AG04450 (cell line): ENCODE data around the gene FGB. TPM values are rescaled to one million over a fixed set of nuclear protein-coding genes. Genes with fewer than 3 reads are reported as not detected.

Source experiments
- CTCF ChIA-PET: fragments of 300-600, 350-600 bp; formaldehyde crosslinking; extraction: SDS; loops from one replicate; lab custom pipeline; 2022; ENCODE audit warnings: antibody characterized with exemption, inconsistent platforms; lab: Charles Lee
- POLR2A ChIA-PET: fragments of 350-600 bp; formaldehyde crosslinking; extraction: SDS; loops from one replicate; lab custom pipeline; 2021; ENCODE audit warnings: antibody characterized with exemption, inconsistent platforms; lab: Yijun Ruan, JAX
- DNase-seq: peaks from one replicate; pipeline ENCODE4 v3.0.0-alpha.2; 2011; ENCODE audit warnings: low read depth, low spot score
- H3K27ac ChIP-seq: one replicate; pipeline ENCODE4 v1.5.1; 2012; ENCODE audit warnings: low read depth, low read length, control low read depth
- H3K27me3 ChIP-seq: one replicate; pipeline ENCODE4 v1.6.0; 2012; ENCODE audit warnings: low read length; ENCODE audit not compliant: control insufficient read depth, insufficient read depth
- H3K4me3 ChIP-seq: 2 replicates; pipeline ENCODE4 v1.5.1; 2011; ENCODE audit warnings: mild to moderate bottlenecking, low read depth, low read length, control low read depth
- H3K9me3 ChIP-seq: 2 replicates; pipeline ENCODE4 v1.5.1; 2012; ENCODE audit warnings: low read length; ENCODE audit not compliant: control insufficient read depth, insufficient read depth
- polyA plus RNA-seq: library from polyadenylated mRNA; depleted of rRNA; stranded (reverse); fragments of >200 nt; gene quantifications from 2 replicates; pipeline ENCODE4 v1.2.3, GENCODE V29; 2011
- TF ChIP-seq, protein P1 (sequence below): IDR thresholded peaks from 2 replicates; pipeline ENCODE4 v1.5.1; 2011; ENCODE audit warnings: low read depth, low read length, control low read depth, inconsistent platforms

The FGB gene
- polyA plus RNA-seq, 1 experiment: 0.17 TPM

DNA sequence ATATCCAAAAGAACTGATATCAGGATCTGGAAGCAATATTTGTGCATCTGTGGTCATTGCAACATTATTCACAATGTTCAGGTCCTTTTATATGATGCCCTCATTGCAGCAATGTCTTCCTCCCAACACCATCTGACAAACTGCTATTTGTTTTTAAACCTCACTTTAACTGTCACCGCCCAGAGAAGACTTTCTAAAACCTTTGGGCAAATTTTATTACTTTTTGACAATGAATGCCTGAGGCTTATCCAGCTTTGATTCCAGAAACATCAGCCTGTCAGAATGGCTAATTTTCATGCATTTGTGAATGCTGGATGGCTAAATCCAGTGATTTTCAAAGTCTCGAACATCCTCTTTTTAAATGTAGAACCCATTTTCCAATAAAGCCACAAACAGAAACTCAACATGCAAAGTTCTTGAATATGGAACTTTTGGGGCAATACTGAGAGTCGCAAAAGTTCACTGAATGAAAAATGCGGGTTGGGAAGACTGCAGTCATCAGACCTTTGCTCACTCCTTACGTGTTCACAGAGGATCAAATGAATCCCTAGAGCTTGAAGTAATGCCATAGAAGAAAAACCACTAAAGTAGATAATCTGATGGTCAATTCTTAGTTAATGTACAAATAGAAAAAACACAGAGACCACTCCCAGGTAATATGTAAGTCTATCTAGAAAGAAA is 10.5 kb downstream of the FGB start:
- Histone ChIP-seq H3K4me3 (no peak overlapping the region), H3K27ac (no peak overlapping the region), H3K27me3 (no peaks in the 10 kb centered on the region), H3K9me3 (no peaks in the 10 kb centered on the region)
- CTCF ChIA-PET: interaction anchor here (0.6 to 2.7 kb wide), 3 partner anchors 14 to 46 kb away, joined by 4 to 10 read pairs (median 9); no protein-coding TSS in a partner anchor
- POLR2A ChIA-PET: no interaction called here
- TF ChIP-seq, protein P1, sequence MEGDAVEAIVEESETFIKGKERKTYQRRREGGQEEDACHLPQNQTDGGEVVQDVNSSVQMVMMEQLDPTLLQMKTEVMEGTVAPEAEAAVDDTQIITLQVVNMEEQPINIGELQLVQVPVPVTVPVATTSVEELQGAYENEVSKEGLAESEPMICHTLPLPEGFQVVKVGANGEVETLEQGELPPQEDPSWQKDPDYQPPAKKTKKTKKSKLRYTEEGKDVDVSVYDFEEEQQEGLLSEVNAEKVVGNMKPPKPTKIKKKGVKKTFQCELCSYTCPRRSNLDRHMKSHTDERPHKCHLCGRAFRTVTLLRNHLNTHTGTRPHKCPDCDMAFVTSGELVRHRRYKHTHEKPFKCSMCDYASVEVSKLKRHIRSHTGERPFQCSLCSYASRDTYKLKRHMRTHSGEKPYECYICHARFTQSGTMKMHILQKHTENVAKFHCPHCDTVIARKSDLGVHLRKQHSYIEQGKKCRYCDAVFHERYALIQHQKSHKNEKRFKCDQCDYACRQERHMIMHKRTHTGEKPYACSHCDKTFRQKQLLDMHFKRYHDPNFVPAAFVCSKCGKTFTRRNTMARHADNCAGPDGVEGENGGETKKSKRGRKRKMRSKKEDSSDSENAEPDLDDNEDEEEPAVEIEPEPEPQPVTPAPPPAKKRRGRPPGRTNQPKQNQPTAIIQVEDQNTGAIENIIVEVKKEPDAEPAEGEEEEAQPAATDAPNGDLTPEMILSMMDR: no peak
- no peak for DNase-seq

DNA sequence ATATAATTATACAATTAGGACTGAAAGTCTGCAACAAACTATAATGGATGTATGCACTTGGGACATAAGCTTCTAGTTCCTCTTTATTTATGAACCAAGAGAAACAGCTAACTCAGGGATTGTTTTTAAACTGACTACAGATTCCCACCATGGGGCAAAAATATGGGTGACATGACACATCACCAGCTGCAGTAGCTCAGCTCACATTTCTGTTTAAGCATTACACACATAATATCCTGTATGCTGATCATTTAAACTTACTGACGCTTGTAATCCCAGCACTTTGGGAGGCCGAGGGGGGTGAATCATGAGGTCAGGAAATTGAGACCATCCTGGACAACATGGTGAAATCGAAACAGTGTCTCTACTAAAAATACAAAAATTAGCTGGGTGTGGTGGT is 11.5 kb downstream of the FGB start:
- Histone ChIP-seq H3K27me3 (no peaks in the 10 kb centered on the region), H3K4me3 (no peak overlapping the region), H3K9me3 (no peaks in the 10 kb centered on the region), H3K27ac (no peak overlapping the region)
- TF ChIP-seq, protein P1: no peak
- POLR2A ChIA-PET: no interaction called here
- DNase-seq: no peak
- CTCF ChIA-PET: interaction anchor here (0.5 to 2.7 kb wide), 3 partner anchors 15 to 379 kb away, joined by 3 to 10 read pairs (median 9); no protein-coding TSS in a partner anchor

DNA sequence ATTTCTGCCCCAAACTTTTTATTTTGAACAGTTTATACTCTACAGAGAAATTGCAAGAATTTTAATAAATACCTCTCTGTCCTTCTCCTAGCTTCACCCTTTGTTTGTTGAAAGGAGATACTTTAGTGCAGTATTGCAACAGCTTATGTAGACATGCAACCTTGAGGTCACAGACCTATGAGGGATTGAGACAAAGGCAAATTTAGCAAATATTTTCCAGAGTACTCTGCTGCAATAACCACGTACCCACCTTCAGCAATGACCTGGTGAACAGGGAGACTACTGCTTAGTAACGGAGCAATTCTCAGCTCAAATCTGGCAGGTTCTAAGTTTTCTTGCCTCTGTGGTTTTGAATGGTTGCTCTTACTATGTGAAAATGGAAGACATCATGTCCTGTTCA is 14.5 kb downstream of the FGB start:
- Histone ChIP-seq H3K27ac (no peak overlapping the region), H3K9me3 (no peaks in the 10 kb centered on the region), H3K27me3 (no peaks in the 10 kb centered on the region), H3K4me3 (no peak overlapping the region)
- POLR2A ChIA-PET: no interaction called here
- no peak for DNase-seq
- TF ChIP-seq, protein P1: no peak
- CTCF ChIA-PET: interaction anchor here (0.8 kb wide), 1 partner anchor 18 kb away, joined by 4 read pairs; no protein-coding TSS in a partner anchor

DNA sequence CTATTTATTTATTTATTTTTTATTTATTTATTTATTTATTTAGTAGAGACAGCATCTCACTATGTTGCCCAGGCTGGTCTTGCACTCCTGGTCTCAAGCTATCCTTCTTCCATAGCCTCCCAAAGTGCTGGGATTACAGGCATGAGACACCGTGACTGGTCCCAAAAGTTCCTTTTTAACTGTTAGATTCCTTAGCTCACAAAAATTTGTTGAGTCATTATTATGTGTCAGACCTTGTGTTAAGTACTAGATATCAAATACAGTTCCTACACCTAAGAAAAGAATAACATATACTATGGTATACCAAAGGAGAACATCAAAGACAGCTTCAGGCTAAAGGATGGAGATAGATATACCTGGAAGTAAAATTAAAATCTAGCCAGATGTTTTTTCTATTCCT is 16.1 kb downstream of the FGB start:
- Histone ChIP-seq H3K27me3 (no peaks in the 10 kb centered on the region), H3K27ac (no peak overlapping the region), H3K9me3 (no peaks in the 10 kb centered on the region), H3K4me3 (no peak overlapping the region)
- no peak for DNase-seq
- ChIA-PET POLR2A (no interaction called here), CTCF (interaction anchor here (1.1 kb wide), 1 partner anchor 20 kb away, joined by 4 read pairs; no protein-coding TSS in a partner anchor)
- TF ChIP-seq, protein P1: no peak

DNA sequence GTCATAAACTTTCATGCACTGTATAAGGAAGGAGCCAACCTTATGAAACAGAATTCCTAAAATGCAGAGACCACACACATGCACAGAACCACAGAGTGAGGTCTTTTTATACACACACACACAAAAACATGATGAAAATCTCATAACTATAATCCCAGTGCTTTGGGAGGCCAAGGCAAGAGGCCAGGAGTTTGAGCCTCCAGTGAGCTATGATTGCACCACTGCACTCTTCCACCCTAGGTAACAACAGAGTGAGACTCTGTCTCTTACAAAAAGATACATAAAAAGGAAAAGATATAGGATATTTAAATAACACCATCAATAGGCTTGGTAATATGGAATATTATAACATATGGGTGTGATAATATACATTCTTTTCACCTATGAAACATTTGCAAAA is 17.1 kb downstream of the FGB start:
- H3K27ac ChIP-seq: no peak overlapping the region
- ChIA-PET CTCF (no interaction called here), POLR2A (no interaction called here)
- DNase-seq: no peak
- no peaks in the 10 kb centered on the region for H3K27me3 ChIP-seq
- H3K4me3 ChIP-seq: no peak overlapping the region
- TF ChIP-seq, protein P1: no peak
- H3K9me3 ChIP-seq: no peaks in the 10 kb centered on the region
